ENCODE results near the gene PTOV1.

PTOV1 gene

GRCh38 chr19:49887665-49888509 is 36.9 kb downstream of the PTOV1 start:
- in situ Hi-C loops (cut with MboI; ENCODE audit: low sequenced_read_pairs) = no loop called here

GRCh38 chr19:49888510-49888824 is 37.5 kb downstream of the PTOV1 start:
- in situ Hi-C loops (cut with MboI; ENCODE audit: low sequenced_read_pairs) = no loop called here

- in situ Hi-C loops (cut with MboI; ENCODE audit: low sequenced_read_pairs) = no loop called here
Measured at GRCh38 chr19:49889038-49889686, 38.2 kb downstream of the PTOV1 start.

- in situ Hi-C loops (cut with MboI; ENCODE audit: low sequenced_read_pairs) = no loop called here
Measured at GRCh38 chr19:49889687-49890348, 38.9 kb downstream of the PTOV1 start.

- in situ Hi-C loops (cut with MboI; ENCODE audit: low sequenced_read_pairs) = no loop called here
Measured at GRCh38 chr19:49890349-49891311, 39.7 kb downstream of the PTOV1 start.

GRCh38 chr19:49891393-49891792 is 40.4 kb downstream of the PTOV1 start:
- in situ Hi-C loops (cut with MboI; ENCODE audit: low sequenced_read_pairs) = no loop called here

GRCh38 chr19:49892716-49893115 is 41.8 kb downstream of the PTOV1 start:
- in situ Hi-C loops (cut with MboI; ENCODE audit: low sequenced_read_pairs) = no loop called here

- in situ Hi-C loops (cut with MboI; ENCODE audit: low sequenced_read_pairs) = no loop called here
Measured at GRCh38 chr19:49894011-49894664, 43.2 kb downstream of the PTOV1 start.

- in situ Hi-C loops (cut with MboI; ENCODE audit: low sequenced_read_pairs) = no loop called here
Measured at GRCh38 chr19:49894879-49895565, 44.1 kb downstream of the PTOV1 start.

- in situ Hi-C loops (cut with MboI; ENCODE audit: low sequenced_read_pairs) = no loop called here
Measured at GRCh38 chr19:49895566-49896297, 44.8 kb downstream of the PTOV1 start.

- in situ Hi-C loops (cut with MboI; ENCODE audit: low sequenced_read_pairs) = no loop called here
Measured at GRCh38 chr19:49896863-49897621, 46.1 kb downstream of the PTOV1 start, which contains the start of gene IL4I1. TSS of gene IL4I1 (minus strand) at chr19:49896887. CDS start at chr19:49896160, 727 bp downstream.

- in situ Hi-C loops (cut with MboI; ENCODE audit: low sequenced_read_pairs) = no loop called here
Measured at GRCh38 chr19:49904136-49904535, 53.2 kb downstream of the PTOV1 start.

GRCh38 chr19:49906879-49907564 is 56.1 kb downstream of the PTOV1 start:
- in situ Hi-C loops (cut with MboI; ENCODE audit: low sequenced_read_pairs) = no loop called here

GRCh38 chr19:49907745-49908446 is 56.9 kb downstream of the PTOV1 start:
- in situ Hi-C loops (cut with MboI; ENCODE audit: low sequenced_read_pairs) = no loop called here

- in situ Hi-C loops (cut with MboI; ENCODE audit: low sequenced_read_pairs) = no loop called here
Measured at GRCh38 chr19:49908480-49909420, 57.8 kb downstream of the PTOV1 start.

GRCh38 chr19:49910179-49910578 is 59.2 kb downstream of the PTOV1 start:
- in situ Hi-C loops (cut with MboI; ENCODE audit: low sequenced_read_pairs) = no loop called here
